ENCODE results near the gene SZT2.

SZT2 gene

GRCh38 chr1:43376723-43377235 is 12.9 kb upstream of the SZT2 start:
- no peak for TF ChIP-seq CTCF (IDR thresholded peaks at IDR 0.05)
- no peak overlapping the region for H3K4me2 ChIP-seq (ENCODE audit: low read length)

GRCh38 chr1:43377831-43378230 is 11.9 kb upstream of the SZT2 start:
- H3K4me2 ChIP-seq (ENCODE audit: low read length) = no peak overlapping the region
- peaks cover 2% of the 10 kb centered on the region for H3K79me2 ChIP-seq
- no peak overlapping the region for H3K27ac ChIP-seq
- no peaks in the 10 kb centered on the region for H3K9me3 ChIP-seq (ENCODE audit: control insufficient read depth, low read length)
- no peaks in the 10 kb centered on the region for H3K4me1 ChIP-seq
- H2AFZ ChIP-seq = no peak overlapping the region
- no peak for TF ChIP-seq CTCF (IDR thresholded peaks at IDR 0.05)
- no peaks in the 10 kb centered on the region for H3K36me3 ChIP-seq (ENCODE audit: control insufficient read depth, insufficient read depth, low read length)
- H3K27me3 ChIP-seq (ENCODE audit: control insufficient read depth, insufficient read depth, low read length) = no peaks in the 10 kb centered on the region
- H3K4me3 ChIP-seq (ENCODE audit: low read depth, low read length) = no peak overlapping the region
- H3K9ac ChIP-seq = no peak overlapping the region

More at GRCh38 chr1:43376723-43377235, 12.9 kb upstream of the SZT2 start:
- Histone ChIP-seq H3K36me3 (ENCODE audit: control insufficient read depth, insufficient read depth, low read length) (no peaks in the 10 kb centered on the region), H3K4me3 (ENCODE audit: low read depth, low read length) (no peak overlapping the region), H3K79me2 (peaks cover 2% of the 10 kb centered on the region), H3K9ac (no peak overlapping the region), H2AFZ (no peak overlapping the region), H3K27ac (no peak overlapping the region), H3K9me3 (ENCODE audit: control insufficient read depth, low read length) (no peaks in the 10 kb centered on the region), H3K27me3 (ENCODE audit: control insufficient read depth, insufficient read depth, low read length) (no peaks in the 10 kb centered on the region), H3K4me1 (no peaks in the 10 kb centered on the region)

GRCh38 chr1:43379476-43379875 is 10.2 kb upstream of the SZT2 start:
- H3K4me1 ChIP-seq = no peaks in the 10 kb centered on the region
- no peak overlapping the region for H2AFZ ChIP-seq
- H3K9ac ChIP-seq = no peak overlapping the region
- no peaks in the 10 kb centered on the region for H3K36me3 ChIP-seq (ENCODE audit: control insufficient read depth, insufficient read depth, low read length)
- H3K4me2 ChIP-seq (ENCODE audit: low read length) = no peak overlapping the region
- peaks cover 2% of the 10 kb centered on the region for H3K79me2 ChIP-seq
- no peaks in the 10 kb centered on the region for H3K27me3 ChIP-seq (ENCODE audit: control insufficient read depth, insufficient read depth, low read length)
- no peak overlapping the region for H3K4me3 ChIP-seq (ENCODE audit: low read depth, low read length)
- H3K27ac ChIP-seq = no peak overlapping the region
- TF ChIP-seq CTCF (IDR thresholded peaks at IDR 0.05) = no peak
- H3K9me3 ChIP-seq (ENCODE audit: control insufficient read depth, low read length) = no peaks in the 10 kb centered on the region

- Histone ChIP-seq H3K27ac (no peak overlapping the region), H3K4me1 (no peaks in the 10 kb centered on the region)
These were observed 8.1 kb upstream of the SZT2 start for GRCh38 chr1:43381612-43382011.

More at GRCh38 chr1:43381612-43382011, 8.1 kb upstream of the SZT2 start:
- Histone ChIP-seq H3K79me2 (peaks cover under 1% of the 10 kb centered on the region), H3K4me2 (ENCODE audit: low read length) (no peak overlapping the region), H2AFZ (no peak overlapping the region), H3K36me3 (ENCODE audit: control insufficient read depth, insufficient read depth, low read length) (no peaks in the 10 kb centered on the region), H3K9ac (no peak overlapping the region), H3K4me3 (ENCODE audit: low read depth, low read length) (no peak overlapping the region), H3K27me3 (ENCODE audit: control insufficient read depth, insufficient read depth, low read length) (no peaks in the 10 kb centered on the region), H3K9me3 (ENCODE audit: control insufficient read depth, low read length) (no peaks in the 10 kb centered on the region)
- no peak for TF ChIP-seq CTCF (IDR thresholded peaks at IDR 0.05)
